Activated CD4-positive, alpha-beta T cell treated with anti-CD3 and anti-CD28 coated beads, Interleukin-2, amount 50 U/mL, for 1 hour (primary cell): ENCODE data around the gene ZNF521.
"Not testable (repeated sequence)": the region's sequence is repeated elsewhere in the genome, so short reads cannot be mapped to it uniquely, and the experiment has no call there.

Experiments
- DNase-seq: peaks from one replicate; pipeline ENCODE4 v3.0.0-alpha.2; 2020

ZNF521 gene

GRCh38 chr18:25288340-25288938 lies 63.5 kb downstream of the ZNF521 start:
- no peak for DNase-seq

- no peak for DNase-seq
Measured at GRCh38 chr18:25287106-25287505, 64.9 kb downstream of the ZNF521 start.

- DNase-seq: no peak
Measured at GRCh38 chr18:25284861-25285550, 67.0 kb downstream of the ZNF521 start.

- no peak for DNase-seq
Measured at GRCh38 chr18:25284281-25284680, 67.7 kb downstream of the ZNF521 start.

- no peak for DNase-seq
Measured at GRCh38 chr18:25283781-25284180, 68.2 kb downstream of the ZNF521 start.

- no peak for DNase-seq
Measured at GRCh38 chr18:25282896-25283703, 68.9 kb downstream of the ZNF521 start.

- DNase-seq: no peak
Measured at GRCh38 chr18:25282282-25282681, 69.7 kb downstream of the ZNF521 start.

- DNase-seq: no peak
Measured at GRCh38 chr18:25281556-25281955, 70.4 kb downstream of the ZNF521 start.

GRCh38 chr18:25279961-25280360 lies 72.0 kb downstream of the ZNF521 start:
- DNase-seq: no peak

- DNase-seq: no peak
Measured at GRCh38 chr18:25279556-25279955, 72.4 kb downstream of the ZNF521 start.

- DNase-seq: no peak
Measured at GRCh38 chr18:25279133-25279532, 72.8 kb downstream of the ZNF521 start.

GRCh38 chr18:25278394-25278793 lies 73.6 kb downstream of the ZNF521 start:
- DNase-seq: no peak

GRCh38 chr18:25275412-25276001 lies 76.5 kb downstream of the ZNF521 start:
- no peak for DNase-seq

- no peak for DNase-seq
Measured at GRCh38 chr18:25274926-25275325, 77.0 kb downstream of the ZNF521 start.

- DNase-seq: not testable (repeated sequence)
Measured at GRCh38 chr18:25266931-25267527, 84.9 kb downstream of the ZNF521 start.

- DNase-seq: no peak
Measured at GRCh38 chr18:25262920-25263319, 89.0 kb downstream of the ZNF521 start.

- DNase-seq: no peak
Measured at GRCh38 chr18:25261768-25262167, 90.2 kb downstream of the ZNF521 start.

- no peak for DNase-seq
Measured at GRCh38 chr18:25256439-25256838, 95.5 kb downstream of the ZNF521 start.

- no peak for DNase-seq
Measured at GRCh38 chr18:25253779-25254178, 98.2 kb downstream of the ZNF521 start.

- no peak for DNase-seq
Measured at GRCh38 chr18:25253136-25253535, 98.8 kb downstream of the ZNF521 start.

- DNase-seq: no peak
Measured at GRCh38 chr18:25251068-25251467, 100.9 kb downstream of the ZNF521 start.

GRCh38 chr18:25250474-25250851 lies 101.5 kb downstream of the ZNF521 start:
- DNase-seq: no peak

- no peak for DNase-seq
Measured at GRCh38 chr18:25248755-25249154, 103.2 kb downstream of the ZNF521 start.
